ENCODE results near the gene FOXO1. TPM values are rescaled to one million over a fixed set of nuclear protein-coding genes. Genes with fewer than 3 reads are reported as not detected.

Gene FOXO1
- total RNA-seq, 1 experiment from 2014 or later: 12.2 TPM

DNA sequence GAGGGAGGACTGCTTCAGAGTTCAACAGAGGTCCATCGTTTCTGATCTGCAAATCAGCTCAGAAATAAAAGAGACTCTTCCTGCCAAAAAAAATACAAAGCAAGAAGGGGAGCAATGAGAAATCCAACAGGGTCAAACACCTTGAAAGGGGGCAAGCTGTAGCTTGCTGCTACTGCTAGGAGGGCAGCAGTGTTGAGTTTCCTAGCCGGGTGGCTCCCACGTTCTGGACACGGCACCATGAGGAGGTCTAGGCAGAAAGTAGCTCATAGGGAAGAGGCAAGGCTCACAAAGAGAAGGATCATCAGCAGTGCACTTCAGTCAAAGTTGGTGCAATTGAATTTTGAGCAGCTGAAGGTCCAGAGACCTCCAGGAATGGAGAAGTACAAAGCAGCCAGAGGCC, 75.3 kb downstream of the FOXO1 start:
- Histone ChIP-seq H3K9me2 (ENCODE audit: insufficient read depth) (no peaks in the 10 kb centered on the region), H3K36me3 (ENCODE audit: control insufficient read depth in 1 of 2, insufficient read depth in 2 of 2, low read length in 2 of 2) (no peaks in the 10 kb centered on the region), H3K27ac (ENCODE audit: low read depth, low read length) (no peak overlapping the region), H4K20me1 (ENCODE audit: insufficient read depth) (0 out of 2 replicates have a peak, but pooled peaks cover 3% of the 10 kb centered on the region), H3K4me1 (ENCODE audit: control insufficient read depth in 1 of 2, insufficient read depth in 2 of 2, low read length in 2 of 2) (peaks cover 0 to 5% of the 10 kb centered on the region in 2 experiments; a peak in 1 of 4 replicates), H3K27me3 (ENCODE audit: insufficient read depth, low read length) (no peaks in the 10 kb centered on the region), H3K79me2 (ENCODE audit: insufficient read depth, low read length) (peaks cover 9% of the 10 kb centered on the region; the same call in 1 of the 2 replicates), H3K4me2 (ENCODE audit: low read length) (no peak overlapping the region), H3K9ac (ENCODE audit: low read length) (no peak overlapping the region), H3K9me3 (ENCODE audit: control insufficient read depth in 1 of 2, insufficient read depth in 1 of 2, low read depth in 1 of 2, low read length in 2 of 2) (no peaks in the 10 kb centered on the region), H3K4me3 (replicated peaks in 1 of 2; ENCODE audit: low read depth in 1 of 2, low read length in 2 of 2) (no peak overlapping the region), H2AFZ (ENCODE audit: low read depth, low read length, poor library complexity, severe bottlenecking) (no peak overlapping the region)
- no TSS peak for BruUV-seq (replicated peaks)
- POLR2A ChIA-PET: no interaction called here
- ATAC-seq (no peak), DNase-seq (ENCODE audit: low read depth, low spot score) (no peak)
- intact Hi-C loops (cut with micrococcal nuclease): no loop called here
- RAD21 ChIA-PET (ENCODE audit: low non-redundant PET in 1 of 2, low total read pairs in 2 of 2, uncharacterized antibody in 2 of 2, unreplicated experiment in 2 of 2): no interaction called here
- TF ChIP-seq SIN3A (IDR thresholded peaks at IDR 0.05; ENCODE audit: low read depth): no peak
- TF ChIP-seq JUND (IDR thresholded peaks at IDR 0.05): no peak
- TF ChIP-seq TCF7L2 (IDR thresholded peaks at IDR 0.05; ENCODE audit: borderline replicate concordance, extremely low read depth, insufficient read depth, insufficient read length): no peak
- TF ChIP-seq ZFX (IDR thresholded peaks at IDR 0.05): no peak
- no peak for TF ChIP-seq ZNF274 (IDR thresholded peaks at IDR 0.05; ENCODE audit: low read depth, low read length)
- TF ChIP-seq SRF (IDR thresholded peaks at IDR 0.05; ENCODE audit: low read depth): no peak
- no peak for TF ChIP-seq POLR2A (IDR thresholded peaks at IDR 0.05; ENCODE audit: borderline replicate concordance, extremely low read depth, insufficient read depth, insufficient read length)
- no peak for TF ChIP-seq FOSL1 (IDR thresholded peaks at IDR 0.05; ENCODE audit: low read depth)
- no peak for TF ChIP-seq EZH2phosphoT487 (IDR thresholded peaks at IDR 0.05; ENCODE audit: borderline replicate concordance)
- TF ChIP-seq EZH2 (IDR thresholded peaks at IDR 0.05): no peak
- TF ChIP-seq SP1 (IDR thresholded peaks at IDR 0.05; ENCODE audit: low read depth): no peak
- TF ChIP-seq ELF1 (IDR thresholded peaks at IDR 0.05; ENCODE audit: borderline replicate concordance, low read depth): no peak
- TF ChIP-seq EGR1 (IDR thresholded peaks at IDR 0.05; ENCODE audit: low read depth): no peak
- no peak for TF ChIP-seq RAD21 (IDR thresholded peaks at IDR 0.05; ENCODE audit: low read depth)
- TF ChIP-seq, protein P1, sequence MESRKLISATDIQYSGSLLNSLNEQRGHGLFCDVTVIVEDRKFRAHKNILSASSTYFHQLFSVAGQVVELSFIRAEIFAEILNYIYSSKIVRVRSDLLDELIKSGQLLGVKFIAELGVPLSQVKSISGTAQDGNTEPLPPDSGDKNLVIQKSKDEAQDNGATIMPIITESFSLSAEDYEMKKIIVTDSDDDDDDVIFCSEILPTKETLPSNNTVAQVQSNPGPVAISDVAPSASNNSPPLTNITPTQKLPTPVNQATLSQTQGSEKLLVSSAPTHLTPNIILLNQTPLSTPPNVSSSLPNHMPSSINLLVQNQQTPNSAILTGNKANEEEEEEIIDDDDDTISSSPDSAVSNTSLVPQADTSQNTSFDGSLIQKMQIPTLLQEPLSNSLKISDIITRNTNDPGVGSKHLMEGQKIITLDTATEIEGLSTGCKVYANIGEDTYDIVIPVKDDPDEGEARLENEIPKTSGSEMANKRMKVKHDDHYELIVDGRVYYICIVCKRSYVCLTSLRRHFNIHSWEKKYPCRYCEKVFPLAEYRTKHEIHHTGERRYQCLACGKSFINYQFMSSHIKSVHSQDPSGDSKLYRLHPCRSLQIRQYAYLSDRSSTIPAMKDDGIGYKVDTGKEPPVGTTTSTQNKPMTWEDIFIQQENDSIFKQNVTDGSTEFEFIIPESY (IDR thresholded peaks at IDR 0.05; ENCODE audit: extremely low read depth, insufficient replicate concordance, low read length): no peak
- TF ChIP-seq, protein P2, sequence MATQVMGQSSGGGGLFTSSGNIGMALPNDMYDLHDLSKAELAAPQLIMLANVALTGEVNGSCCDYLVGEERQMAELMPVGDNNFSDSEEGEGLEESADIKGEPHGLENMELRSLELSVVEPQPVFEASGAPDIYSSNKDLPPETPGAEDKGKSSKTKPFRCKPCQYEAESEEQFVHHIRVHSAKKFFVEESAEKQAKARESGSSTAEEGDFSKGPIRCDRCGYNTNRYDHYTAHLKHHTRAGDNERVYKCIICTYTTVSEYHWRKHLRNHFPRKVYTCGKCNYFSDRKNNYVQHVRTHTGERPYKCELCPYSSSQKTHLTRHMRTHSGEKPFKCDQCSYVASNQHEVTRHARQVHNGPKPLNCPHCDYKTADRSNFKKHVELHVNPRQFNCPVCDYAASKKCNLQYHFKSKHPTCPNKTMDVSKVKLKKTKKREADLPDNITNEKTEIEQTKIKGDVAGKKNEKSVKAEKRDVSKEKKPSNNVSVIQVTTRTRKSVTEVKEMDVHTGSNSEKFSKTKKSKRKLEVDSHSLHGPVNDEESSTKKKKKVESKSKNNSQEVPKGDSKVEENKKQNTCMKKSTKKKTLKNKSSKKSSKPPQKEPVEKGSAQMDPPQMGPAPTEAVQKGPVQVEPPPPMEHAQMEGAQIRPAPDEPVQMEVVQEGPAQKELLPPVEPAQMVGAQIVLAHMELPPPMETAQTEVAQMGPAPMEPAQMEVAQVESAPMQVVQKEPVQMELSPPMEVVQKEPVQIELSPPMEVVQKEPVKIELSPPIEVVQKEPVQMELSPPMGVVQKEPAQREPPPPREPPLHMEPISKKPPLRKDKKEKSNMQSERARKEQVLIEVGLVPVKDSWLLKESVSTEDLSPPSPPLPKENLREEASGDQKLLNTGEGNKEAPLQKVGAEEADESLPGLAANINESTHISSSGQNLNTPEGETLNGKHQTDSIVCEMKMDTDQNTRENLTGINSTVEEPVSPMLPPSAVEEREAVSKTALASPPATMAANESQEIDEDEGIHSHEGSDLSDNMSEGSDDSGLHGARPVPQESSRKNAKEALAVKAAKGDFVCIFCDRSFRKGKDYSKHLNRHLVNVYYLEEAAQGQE (IDR thresholded peaks at IDR 0.05; ENCODE audit: low read depth): no peak
- CTCF ChIA-PET: no interaction called here

All from HCT116 (cell line).